ENCODE data around the gene ZNF277.
"Not testable (repeated sequence)": the region's sequence is repeated elsewhere in the genome, so short reads cannot be mapped to it uniquely, and the experiment has no call there.

Gene ZNF277

GRCh38 chr7:112308974-112309373 is 102.5 kb downstream of the ZNF277 start:
- CTCF ChIA-PET, result no interaction called here
- Histone ChIP-seq H3K36me3 (ENCODE audit: control insufficient read depth in 2 of 2, insufficient read depth in 1 of 2, low read length in 2 of 2) (peaks cover 0 to 4% of the 10 kb centered on the region in 2 experiments; a peak in 2 of 3 replicates), H3K9me3 (ENCODE audit: control insufficient read depth, insufficient read depth, low read depth, low read length) (no peaks in the 10 kb centered on the region), H3K4me3 (ENCODE audit: low read depth, low read length) (no peak overlapping the region), H3K27ac (ENCODE audit: extremely low read depth, low read depth, low read length) (no peak overlapping the region), H3K4me1 (ENCODE audit: control insufficient read depth, insufficient read depth, low read length) (no peaks in the 10 kb centered on the region)
- no peak for TF ChIP-seq TRIM28 (IDR thresholded peaks at IDR 0.05; ENCODE audit: borderline replicate concordance, low read length)
- no peak for TF ChIP-seq KLF9 (tag by site-specific recombination; IDR thresholded peaks at IDR 0.05; ENCODE audit: low read depth)
- TF ChIP-seq ZNF626 (tag by site-specific recombination; IDR thresholded peaks at IDR 0.05), result no peak
- no peak for TF ChIP-seq ZNF544 (tag by site-specific recombination; IDR thresholded peaks at IDR 0.05)
- TF ChIP-seq ZNF37A (tag by site-specific recombination; IDR thresholded peaks at IDR 0.05), result no peak
- no peak for TF ChIP-seq ZNF221 (tag by site-specific recombination; IDR thresholded peaks at IDR 0.05; ENCODE audit: borderline replicate concordance)
- no peak for TF ChIP-seq TSHZ1 (tag by site-specific recombination; IDR thresholded peaks at IDR 0.05; ENCODE audit: borderline replicate concordance)
- no peak for TF ChIP-seq ZNF585B (tag by site-specific recombination; IDR thresholded peaks at IDR 0.05)
- TF ChIP-seq SP7 (tag by site-specific recombination; IDR thresholded peaks at IDR 0.05), result no peak
- TF ChIP-seq ZNF202 (tag by site-specific recombination; IDR thresholded peaks at IDR 0.05; ENCODE audit: borderline replicate concordance), result no peak
- no peak for TF ChIP-seq ZNF140 (tag by site-specific recombination; IDR thresholded peaks at IDR 0.05)
- no peak for TF ChIP-seq OSR2 (tag by site-specific recombination; IDR thresholded peaks at IDR 0.05)
- no peak for TF ChIP-seq ZSCAN18 (tag by site-specific recombination; IDR thresholded peaks at IDR 0.05)
- no peak for TF ChIP-seq ZNF837 (tag by site-specific recombination; IDR thresholded peaks at IDR 0.05)
- TF ChIP-seq ZBTB11 (tag by site-specific recombination; conservative IDR thresholded peaks at IDR 0.05; ENCODE audit: low read depth), result no peak
- POLR2A ChIA-PET, result no interaction called here

- CTCF ChIA-PET; H3K4me1 ChIP-seq (ENCODE audit: control insufficient read depth, insufficient read depth, low read length); POLR2A ChIA-PET; H3K9me3 ChIP-seq (ENCODE audit: control insufficient read depth, insufficient read depth, low read depth, low read length); H3K4me3 ChIP-seq (ENCODE audit: low read depth, low read length); H3K27ac ChIP-seq (ENCODE audit: extremely low read depth, low read depth, low read length); H3K36me3 ChIP-seq (ENCODE audit: control insufficient read depth in 2 of 2, insufficient read depth in 1 of 2, low read length in 2 of 2): not testable (repeated sequence)
- TF ChIP-seq ZNF580 (tag by site-specific recombination; IDR thresholded peaks at IDR 0.05), result 0 out of 2 replicates have a peak, but pooled peaks have one; percentile 28
- TF ChIP-seq ZNF146 (tag by site-specific recombination; IDR thresholded peaks at IDR 0.05), result peak; percentile 71
These were observed 110.3 kb downstream of the ZNF277 start for GRCh38 chr7:112316803-112317202.
